SK-N-SH (cell line): ENCODE measurements around the gene FAM20C. TPM values are rescaled to one million over a fixed set of nuclear protein-coding genes. Genes with fewer than 3 reads are reported as not detected.

Experiments
- CTCF ChIA-PET: fragments of 300-600, 350-600 bp; formaldehyde crosslinking; extraction: SDS; loops from one replicate; lab custom pipeline; 2021; lab: Yijun Ruan, JAX
- POLR2A ChIA-PET: fragments of 350-600 bp; sonication (Branson Sonifier 250); formaldehyde crosslinking; extraction: SDS; loops from one replicate; lab custom pipeline; 2020; ENCODE audit warnings: antibody characterized with exemption, inconsistent platforms; lab: Yijun Ruan, JAX
- DNase-seq: peaks from one replicate; pipeline ENCODE4 v3.0.0; 2012
- H2AFZ ChIP-seq: fragments of 200-600 bp; sonication (generic); 2 replicates; pipeline ENCODE4 v1.8.1; 2016; ENCODE audit warnings: antibody characterized with exemption, mild to moderate bottlenecking, low read depth
- H3F3A ChIP-seq: fragments of 200-600 bp; sonication (generic); replicated peaks from 2 replicates; pipeline ENCODE3; 2016; ENCODE audit warnings: antibody characterized with exemption, mild to moderate bottlenecking; ENCODE audit not compliant: insufficient read depth
- H3K27ac ChIP-seq, 2 experiments: fragments of 200-500 bp in 1 of 2; fragments of 200-600 bp in 1 of 2; sonication (Bioruptor generic) in 1 of 2; sonication (generic), shearing (Covaris generic) in 1 of 2; 2 replicates each; pipeline versions ENCODE4 v1.5.1 to v1.6.1; 2014 to 2016; ENCODE audit warnings: low read depth in 2 of 2, inconsistent platforms in 1 of 2, low read length in 1 of 2, mild to moderate bottlenecking in 1 of 2, mixed read lengths in 1 of 2
- H3K27me3 ChIP-seq: fragments of 200-600 bp; sonication (generic), shearing (Covaris generic); 2 replicates; pipeline ENCODE4 v1.6.1; 2016; ENCODE audit warnings: mixed run types; ENCODE audit not compliant: insufficient read depth
- H3K36me3 ChIP-seq, 2 experiments: fragments of 200-500 bp in 1 of 2; fragments of 200-600 bp in 1 of 2; sonication (Bioruptor generic) in 1 of 2; sonication (generic) in 1 of 2; replicated peaks in 1 of 2; 2 replicates each; pipeline versions ENCODE3 to v1.5.1; 2014 to 2016; ENCODE audit warnings: low read length in 1 of 2, mild to moderate bottlenecking in 1 of 2; ENCODE audit not compliant: insufficient read depth in 2 of 2, control insufficient read depth in 1 of 2
- H3K4me1 ChIP-seq, 2 experiments: fragments of 200-500 bp in 1 of 2; fragments of 200-600 bp in 1 of 2; sonication (Bioruptor generic) in 1 of 2; sonication (generic), shearing (Covaris generic) in 1 of 2; 2 replicates each; pipeline versions ENCODE4 v1.5.1 to v1.6.1; 2014 to 2016; ENCODE audit warnings: low read depth in 1 of 2, low read length in 1 of 2, mixed run types in 1 of 2; ENCODE audit not compliant: insufficient read depth in 2 of 2, control insufficient read depth in 1 of 2
- H3K4me2 ChIP-seq: fragments of 200-600 bp; sonication (generic), shearing (Covaris generic); 2 replicates; pipeline ENCODE4 v1.6.1; 2017; ENCODE audit warnings: mixed run types
- H3K4me3 ChIP-seq, 2 experiments: fragments of 200-500 bp in 1 of 2; fragments of 200-600 bp in 1 of 2; sonication (Bioruptor generic) in 1 of 2; sonication (generic), shearing (Covaris generic) in 1 of 2; 2 replicates each; pipeline versions ENCODE4 v1.5.1 to v1.8.1; 2014 to 2016; ENCODE audit warnings: low read depth in 2 of 2, inconsistent platforms in 1 of 2, low read length in 1 of 2, mild to moderate bottlenecking in 1 of 2, mixed read lengths in 1 of 2, moderate library complexity in 1 of 2
- H3K79me2 ChIP-seq: fragments of 200-600 bp; sonication (generic); 2 replicates; pipeline ENCODE4 v1.8.1; 2017; ENCODE audit warnings: mild to moderate bottlenecking; ENCODE audit not compliant: insufficient read depth
- H3K9ac ChIP-seq: fragments of 200-600 bp; sonication (generic); 2 replicates; pipeline ENCODE4 v1.6.1; 2017; ENCODE audit warnings: mixed run types
- H3K9me2 ChIP-seq: fragments of 200-600 bp; sonication (generic); 2 replicates; pipeline ENCODE4 v1.6.1; 2017; ENCODE audit warnings: mixed run types
- H3K9me3 ChIP-seq: fragments of 200-600 bp; sonication (generic); 2 replicates; pipeline ENCODE4 v1.6.1; 2017; ENCODE audit warnings: mixed run types, mild to moderate bottlenecking, moderate library complexity
- H4K20me1 ChIP-seq: fragments of 200-600 bp; sonication (generic); 2 replicates; pipeline ENCODE4 v1.6.1; 2017; ENCODE audit warnings: mild to moderate bottlenecking, mixed run types; ENCODE audit not compliant: insufficient read depth
- EZH2phosphoT487 ChIP-seq: fragments of 200-600 bp; sonication (generic); IDR thresholded peaks from 2 replicates; pipeline ENCODE4 v1.6.1; 2017; ENCODE audit warnings: low read depth, mixed run types, mild to moderate bottlenecking, antibody characterized with exemption, moderate library complexity, borderline replicate concordance
- FOSL2 ChIP-seq: IDR thresholded peaks from 2 replicates; pipeline ENCODE4 v1.4.0; 2012; ENCODE audit warnings: low read depth, mild to moderate bottlenecking, moderate library complexity, borderline replicate concordance
- FOXJ3 ChIP-seq: sonication (generic); formaldehyde crosslinking; IDR thresholded peaks from 2 replicates; pipeline ENCODE4 v1.5.1; 2020; ENCODE audit warnings: mild to moderate bottlenecking, missing genetic modification reagents
- FOXM1 ChIP-seq: IDR thresholded peaks from 2 replicates; pipeline ENCODE4 v1.4.0; 2012; ENCODE audit warnings: low read depth, mild to moderate bottlenecking
- GABPA ChIP-seq: IDR thresholded peaks from 2 replicates; pipeline ENCODE4 v1.4.0; 2012; ENCODE audit warnings: low read depth, mild to moderate bottlenecking
- MAX ChIP-seq: IDR thresholded peaks from 2 replicates; pipeline ENCODE4 v1.4.0; 2012; ENCODE audit warnings: low read depth
- MEF2A ChIP-seq: IDR thresholded peaks from 2 replicates; pipeline ENCODE4 v1.4.0; 2012; ENCODE audit warnings: low read depth, borderline replicate concordance
- NFIC ChIP-seq: IDR thresholded peaks from 2 replicates; pipeline ENCODE4 v1.4.0; 2012; ENCODE audit warnings: borderline replicate concordance
- POLR2AphosphoS5 ChIP-seq: IDR thresholded peaks from 2 replicates; pipeline ENCODE4 v1.6.1; 2012; ENCODE audit warnings: low read depth, low read length
- RXRA ChIP-seq: IDR thresholded peaks from 2 replicates; pipeline ENCODE4 v1.4.0; 2012; ENCODE audit warnings: low read depth, mild to moderate bottlenecking, borderline replicate concordance
- TAF1 ChIP-seq: IDR thresholded peaks from 2 replicates; pipeline ENCODE4 v1.6.1; 2012; ENCODE audit warnings: low read depth, mild to moderate bottlenecking, low read length, moderate library complexity, borderline replicate concordance
- TCF12 ChIP-seq: IDR thresholded peaks from 2 replicates; pipeline ENCODE4 v1.4.0; 2012
- USF2 ChIP-seq: fragments of 150-350 bp; IDR thresholded peaks from 2 replicates; pipeline ENCODE4 v1.6.1; 2017; ENCODE audit warnings: antibody characterized with exemption, low read length, low read depth, borderline replicate concordance
- WGBS: methylation state at CpG from one replicate; pipeline ENCODE4 v1.1.6; 2017; ENCODE audit warnings: low lambda C conversion rate; 5-methylcytosine and 5-hydroxymethylcytosine counted together
- polyA plus RNA-seq, 3 experiments: library from polyadenylated mRNA; depleted of rRNA; stranded (reverse); fragments of >200 nt; gene quantifications; 2 replicates each; pipeline ENCODE4 v1.2.3, GENCODE V29; 2012
- TF ChIP-seq, protein P1 (sequence below): IDR thresholded peaks from 2 replicates; pipeline ENCODE4 v1.4.0; 2012; ENCODE audit warnings: low read depth, borderline replicate concordance
- TF ChIP-seq, protein P2 (sequence below): IDR thresholded peaks from 2 replicates; pipeline ENCODE4 v1.4.0; 2012; ENCODE audit warnings: low read depth, borderline replicate concordance

The FAM20C gene
- polyA plus RNA-seq, 1 of the 3 experiments (the other 2 are of a cell fraction) = 12.7 TPM

DNA sequence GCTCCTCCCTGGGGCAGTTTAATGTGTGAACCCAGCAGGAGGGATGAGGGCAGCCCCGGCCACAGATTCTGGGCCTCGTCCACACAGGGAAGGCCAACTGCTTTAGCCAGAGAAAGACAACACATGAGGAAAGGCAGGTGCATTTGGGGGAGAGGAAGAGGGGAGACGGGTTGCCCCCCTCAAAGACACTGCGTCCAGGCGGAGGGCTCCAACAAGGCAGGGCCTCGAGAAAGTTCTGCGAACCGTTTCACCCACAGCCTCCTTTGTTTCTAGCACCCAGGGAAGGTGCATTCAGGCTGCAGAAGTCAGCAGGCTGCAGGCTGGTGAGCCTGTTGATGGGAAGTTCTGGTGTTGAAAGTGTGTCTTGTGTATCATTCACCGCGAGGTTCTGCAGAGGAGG is 107.7 kb downstream of the FAM20C start:
- Histone ChIP-seq H3K36me3 (no peaks in the 10 kb centered on the region), H3K27ac (no peak overlapping the region), H4K20me1 (0 out of 2 replicates have a peak, but pooled peaks cover under 1% of the 10 kb centered on the region), H3K79me2 (no peaks in the 10 kb centered on the region), H3K4me3 (no peak overlapping the region), H3K9me3 (no peaks in the 10 kb centered on the region), H3K9me2 (no peaks in the 10 kb centered on the region), H2AFZ (no peak overlapping the region), H3K4me1 (no peaks in the 10 kb centered on the region), H3K9ac (no peak overlapping the region), H3K4me2 (no peak overlapping the region), H3F3A (no peaks in the 10 kb centered on the region), H3K27me3 (peaks cover 32% of the 10 kb centered on the region)
- ChIA-PET POLR2A (no interaction called here), CTCF (no interaction called here)
- no peak for DNase-seq
- WGBS = 54% methylated on average over 10 of the region's 10 CpGs
- TF ChIP-seq TAF1 (no peak), FOXJ3 (CRISPR knock-in tag) (no peak), FOXM1 (no peak)

GRCh38 chr7:300546-301290 is 108.3 kb downstream of the FAM20C start:
- no peaks in the 10 kb centered on the region for H3K9me3 ChIP-seq
- POLR2A ChIA-PET = no interaction called here

More at GRCh38 chr7:300546-301290, 108.3 kb downstream of the FAM20C start:
- Histone ChIP-seq H4K20me1 (no peaks in the 10 kb centered on the region), H3K4me3 (no peak overlapping the region), H3K27ac (no peak overlapping the region), H3K4me1 (no peaks in the 10 kb centered on the region), H3K4me2 (no peak overlapping the region), H3K9me2 (no peaks in the 10 kb centered on the region), H3K9ac (no peak overlapping the region), H3K27me3 (peaks cover 32% of the 10 kb centered on the region), H3F3A (no peaks in the 10 kb centered on the region), H3K36me3 (no peaks in the 10 kb centered on the region), H3K79me2 (no peaks in the 10 kb centered on the region), H2AFZ (no peak overlapping the region)
- WGBS = 70% methylated on average over 13 of the region's 13 CpGs
- DNase-seq = no peak
- CTCF ChIA-PET = interaction anchor here (0.9 to 1.9 kb wide), 3 partner anchors 20 to 34 kb away, joined by 3 to 5 read pairs (median 5); no protein-coding TSS in a partner anchor
- no peak for TF ChIP-seq EZH2phosphoT487
- no peak for TF ChIP-seq FOXJ3 (CRISPR knock-in tag)
- TF ChIP-seq, protein P1, sequence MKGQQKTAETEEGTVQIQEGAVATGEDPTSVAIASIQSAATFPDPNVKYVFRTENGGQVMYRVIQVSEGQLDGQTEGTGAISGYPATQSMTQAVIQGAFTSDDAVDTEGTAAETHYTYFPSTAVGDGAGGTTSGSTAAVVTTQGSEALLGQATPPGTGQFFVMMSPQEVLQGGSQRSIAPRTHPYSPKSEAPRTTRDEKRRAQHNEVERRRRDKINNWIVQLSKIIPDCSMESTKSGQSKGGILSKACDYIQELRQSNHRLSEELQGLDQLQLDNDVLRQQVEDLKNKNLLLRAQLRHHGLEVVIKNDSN = no peak
- TF ChIP-seq MAX = no peak
- TF ChIP-seq USF2 = no peak
- no peak for TF ChIP-seq TAF1
- TF ChIP-seq NFIC = no peak
- no peak for TF ChIP-seq TCF12
- no peak for TF ChIP-seq MEF2A
- TF ChIP-seq POLR2AphosphoS5 = no peak
- TF ChIP-seq, protein P2, sequence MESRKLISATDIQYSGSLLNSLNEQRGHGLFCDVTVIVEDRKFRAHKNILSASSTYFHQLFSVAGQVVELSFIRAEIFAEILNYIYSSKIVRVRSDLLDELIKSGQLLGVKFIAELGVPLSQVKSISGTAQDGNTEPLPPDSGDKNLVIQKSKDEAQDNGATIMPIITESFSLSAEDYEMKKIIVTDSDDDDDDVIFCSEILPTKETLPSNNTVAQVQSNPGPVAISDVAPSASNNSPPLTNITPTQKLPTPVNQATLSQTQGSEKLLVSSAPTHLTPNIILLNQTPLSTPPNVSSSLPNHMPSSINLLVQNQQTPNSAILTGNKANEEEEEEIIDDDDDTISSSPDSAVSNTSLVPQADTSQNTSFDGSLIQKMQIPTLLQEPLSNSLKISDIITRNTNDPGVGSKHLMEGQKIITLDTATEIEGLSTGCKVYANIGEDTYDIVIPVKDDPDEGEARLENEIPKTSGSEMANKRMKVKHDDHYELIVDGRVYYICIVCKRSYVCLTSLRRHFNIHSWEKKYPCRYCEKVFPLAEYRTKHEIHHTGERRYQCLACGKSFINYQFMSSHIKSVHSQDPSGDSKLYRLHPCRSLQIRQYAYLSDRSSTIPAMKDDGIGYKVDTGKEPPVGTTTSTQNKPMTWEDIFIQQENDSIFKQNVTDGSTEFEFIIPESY = no peak
- no peak for TF ChIP-seq FOSL2
- TF ChIP-seq RXRA = no peak
- TF ChIP-seq GABPA = no peak
